CD4-positive, alpha-beta T cell treated with Interleukin-6 at 100 ng/mL for 8 hours (primary cell): ENCODE data around the gene APOL6.
"Not testable (repeated sequence)": the region's sequence is repeated elsewhere in the genome, so short reads cannot be mapped to it uniquely, and the experiment has no call there.

ENCODE experiments used
- DNase-seq: peaks from one replicate; pipeline ENCODE4 v3.0.0-alpha.2; 2020; ENCODE audit warnings: mixed read lengths, low spot score

APOL6 gene

DNA sequence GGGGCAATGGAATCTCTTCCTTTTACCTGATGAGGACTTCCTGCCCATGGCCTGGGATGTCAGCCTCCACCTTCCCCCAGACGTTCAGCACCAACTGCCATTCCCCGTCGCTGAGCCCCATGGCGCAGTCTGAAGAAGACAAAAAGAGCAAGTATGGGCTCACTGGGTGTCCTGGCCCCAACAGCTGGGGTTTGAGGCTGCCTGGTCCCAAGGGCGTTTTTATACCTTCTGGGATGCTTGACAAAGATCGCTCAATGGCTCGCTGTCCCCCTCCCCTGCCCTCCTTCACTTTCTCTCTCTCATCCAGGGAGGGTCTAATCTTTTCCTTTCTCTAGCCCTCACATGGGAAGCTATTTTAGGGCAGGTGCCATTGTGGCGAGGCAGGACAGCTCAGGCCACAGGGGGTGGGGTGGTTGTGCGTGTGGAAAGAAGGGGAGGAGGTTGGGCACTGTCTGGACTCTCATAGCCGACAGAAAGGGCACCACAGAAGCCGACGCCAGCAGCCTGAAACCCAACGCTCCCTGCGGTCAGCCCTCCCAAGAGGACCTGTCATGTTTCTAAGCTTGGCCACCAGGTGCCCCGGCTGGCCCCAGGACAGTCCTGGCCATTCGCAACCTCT, 31.0 kb upstream of the APOL6 start, which contains the start of gene MB:
Gene MB (minus strand): TSS at position 193 of the 619 bp plus-strand sequence. CDS start 72 bp downstream, at position 121.
- no peak for DNase-seq

DNA sequence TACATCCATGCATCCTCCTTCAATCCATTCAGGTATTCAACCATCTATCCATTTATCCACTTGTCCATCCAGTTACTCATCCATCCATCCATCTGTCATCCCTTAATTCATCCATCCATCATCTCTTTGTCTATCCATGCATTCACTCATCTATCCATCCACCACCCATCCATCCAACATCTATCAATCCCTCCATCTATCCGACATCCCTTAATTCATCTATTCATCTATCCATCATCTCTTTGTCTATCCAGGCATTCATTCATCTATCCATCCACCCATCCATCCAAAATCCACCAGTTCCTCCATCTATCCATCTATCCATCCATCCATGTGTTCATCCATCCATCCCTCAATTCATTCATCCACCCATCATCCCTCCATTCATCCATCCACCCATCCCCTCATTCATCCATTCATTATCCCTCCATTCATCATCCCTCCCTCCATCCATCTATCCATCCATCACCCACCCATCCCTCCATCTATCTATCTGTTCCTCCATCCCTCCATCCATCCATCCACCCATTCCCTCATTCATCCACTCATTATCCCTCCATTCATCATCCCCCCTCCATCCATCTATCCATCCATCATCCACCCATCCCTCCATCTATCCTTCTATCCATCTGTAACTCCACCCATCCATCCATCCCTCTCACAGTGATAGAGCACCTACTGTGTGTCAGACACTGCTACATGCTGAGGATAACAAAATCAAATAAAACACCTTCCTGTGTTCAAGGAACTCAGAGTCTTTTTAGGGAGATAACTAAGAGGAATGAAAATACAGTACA, 29.6 kb upstream of the APOL6 start:
- DNase-seq: no peak

DNA sequence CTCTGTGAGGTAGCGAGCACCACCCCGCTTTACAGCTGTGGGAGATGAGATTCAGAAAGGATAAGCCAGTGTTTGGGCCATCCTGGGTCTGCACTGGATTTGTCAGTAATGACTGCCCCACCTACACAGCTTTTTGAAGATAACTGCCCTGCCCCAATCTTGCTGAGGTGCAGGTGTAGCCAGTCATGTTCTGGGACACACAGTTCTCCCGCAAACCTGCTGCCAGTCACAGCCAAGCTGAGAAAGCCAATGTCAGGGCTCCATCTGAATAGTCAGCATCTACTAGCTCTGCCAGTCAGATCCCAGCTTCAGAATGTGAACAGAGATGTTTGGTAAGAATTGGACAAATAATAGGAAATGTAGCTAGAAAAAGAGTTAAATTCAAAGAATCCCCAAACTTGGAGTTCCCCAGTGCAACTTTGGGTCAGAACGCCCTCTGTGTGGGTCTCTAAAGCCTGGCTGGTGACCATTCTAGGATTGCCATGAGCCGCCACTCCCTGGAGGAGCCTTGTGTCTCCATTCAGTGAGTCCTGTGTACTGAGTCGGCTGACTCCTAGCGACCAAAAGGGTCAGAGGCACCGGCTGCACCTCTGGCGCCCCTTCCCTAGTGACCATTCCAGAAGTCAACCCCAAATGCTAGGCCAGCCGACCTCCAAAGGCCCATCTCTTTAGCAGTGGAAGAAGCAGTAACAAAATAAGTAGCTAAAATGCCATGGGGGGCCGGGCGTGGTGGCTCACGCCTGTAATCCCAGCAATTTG, 28.7 kb upstream of the APOL6 start:
- DNase-seq: no peak

DNA sequence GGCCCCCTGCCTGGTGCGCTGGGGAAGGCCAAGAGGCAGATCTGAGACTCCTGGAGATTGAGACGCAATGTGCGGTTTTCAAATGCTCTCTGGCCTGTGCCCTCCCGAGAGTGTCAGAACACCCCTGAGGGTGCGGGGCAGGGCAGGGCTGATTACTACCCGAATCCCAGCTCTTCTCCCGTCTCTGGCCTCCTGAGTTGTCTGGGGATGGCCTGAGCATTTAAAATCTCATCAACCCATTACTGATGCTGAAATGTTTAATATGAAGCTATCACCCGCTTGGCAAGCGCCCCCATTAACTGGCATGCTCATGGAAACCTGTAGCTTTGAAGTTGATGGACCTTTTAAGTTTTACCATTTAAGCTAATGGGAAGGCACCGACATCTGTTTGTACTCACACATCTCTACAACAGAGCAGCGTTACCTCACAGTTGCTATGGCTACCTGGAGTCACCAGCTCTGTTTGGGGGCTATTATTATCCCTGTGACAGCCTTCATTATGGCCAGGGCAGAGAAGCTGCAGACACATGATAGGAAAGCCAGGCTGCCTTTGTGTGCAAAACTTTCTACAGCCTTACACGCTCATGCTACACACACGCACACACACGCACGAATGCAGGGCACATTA, 27.5 kb upstream of the APOL6 start:
- no peak for DNase-seq

DNA sequence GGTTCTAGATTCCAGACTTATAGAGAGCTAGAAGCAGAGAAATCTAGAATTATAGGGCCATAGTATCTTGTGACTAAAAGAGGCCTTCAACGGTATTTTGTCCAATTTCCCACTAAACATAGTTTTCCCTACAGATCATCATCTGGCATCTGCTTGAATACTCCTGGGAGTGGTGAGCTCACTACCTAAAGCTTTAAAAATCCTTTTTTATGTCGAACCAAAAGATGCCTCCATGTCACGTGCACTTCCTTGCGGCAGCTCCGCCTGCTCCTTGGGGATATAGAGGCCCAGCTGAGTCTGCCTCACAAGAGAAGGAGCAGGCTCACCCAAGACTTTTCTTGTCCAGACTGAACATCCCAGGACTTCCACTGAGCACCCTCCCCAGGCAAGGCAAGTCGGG, 26.8 kb upstream of the APOL6 start:
- no peak for DNase-seq

DNA sequence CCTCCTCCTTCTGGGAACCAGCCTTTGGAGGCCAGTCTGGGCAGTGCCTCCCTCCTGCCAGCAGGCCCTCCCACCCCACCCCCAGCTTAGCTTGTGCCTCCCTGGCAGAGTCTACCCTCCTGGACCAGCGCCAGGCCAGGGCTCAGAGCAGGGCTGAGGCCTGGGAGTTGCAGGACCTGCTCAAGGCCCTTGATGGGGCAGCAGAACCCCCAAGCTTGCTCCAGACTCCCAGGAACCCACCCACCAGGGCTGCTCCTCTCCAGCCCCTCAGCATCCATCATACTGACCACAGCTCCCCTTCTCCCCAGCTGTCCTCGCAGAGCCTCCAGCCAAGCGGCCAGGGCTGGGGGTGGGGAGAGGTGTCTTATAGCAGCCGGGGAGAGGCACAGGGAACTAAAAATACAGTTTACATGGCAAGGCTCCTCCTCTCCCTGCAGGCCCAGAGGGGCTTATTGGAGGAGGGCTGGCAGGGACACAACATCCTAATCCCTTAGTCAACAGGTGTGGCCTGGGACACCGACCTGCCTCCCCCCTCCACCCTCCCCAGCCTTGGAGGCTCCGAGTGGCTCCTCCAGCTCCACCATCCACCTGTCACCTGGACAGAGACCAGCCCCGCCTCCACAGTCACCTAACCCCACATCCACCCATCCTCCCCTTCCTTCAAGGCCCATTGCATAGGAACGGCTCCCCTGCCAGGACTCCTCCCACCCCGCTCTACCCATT, 25.9 kb upstream of the APOL6 start:
- no peak for DNase-seq

DNA sequence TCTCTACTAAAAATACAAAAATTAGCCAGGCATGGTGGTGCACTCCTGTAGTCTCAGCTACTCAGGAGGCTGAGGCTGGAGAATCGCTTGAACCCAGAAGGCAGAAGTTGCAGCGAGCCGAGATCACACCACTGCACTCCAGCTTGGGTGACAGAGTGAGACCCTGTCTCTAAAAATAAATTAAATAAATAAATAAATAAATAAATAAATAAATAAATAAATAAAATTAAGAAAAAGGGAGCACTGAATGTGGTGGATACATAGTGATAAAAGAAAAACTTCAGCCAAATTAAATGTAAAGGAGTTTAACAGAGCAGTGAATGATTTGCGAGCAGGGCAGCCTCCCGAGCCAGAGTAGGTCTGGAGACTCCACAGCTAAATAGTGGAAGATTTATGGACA, 24.4 kb upstream of the APOL6 start:
- DNase-seq: not testable (repeated sequence)

DNA sequence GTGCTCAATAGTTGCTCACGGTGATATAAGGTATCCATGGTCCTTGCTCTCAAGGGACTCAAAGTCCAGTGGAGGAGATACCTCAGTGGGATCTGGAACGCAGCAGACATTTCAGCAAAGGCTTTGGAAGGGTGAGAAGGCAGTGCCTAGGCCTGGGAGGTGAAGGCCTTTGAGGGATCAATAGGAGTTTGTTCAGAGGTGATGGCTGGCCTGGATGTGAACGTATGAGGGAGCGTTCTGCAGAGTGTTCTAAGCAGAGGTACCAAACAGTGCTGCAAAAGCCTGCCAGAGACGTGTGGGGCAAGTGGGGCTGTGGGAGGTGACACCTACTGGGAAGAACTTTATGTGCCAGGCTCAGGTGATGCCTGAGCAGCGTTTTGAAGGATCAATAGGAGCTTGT, 23.7 kb upstream of the APOL6 start:
- DNase-seq: no peak

DNA sequence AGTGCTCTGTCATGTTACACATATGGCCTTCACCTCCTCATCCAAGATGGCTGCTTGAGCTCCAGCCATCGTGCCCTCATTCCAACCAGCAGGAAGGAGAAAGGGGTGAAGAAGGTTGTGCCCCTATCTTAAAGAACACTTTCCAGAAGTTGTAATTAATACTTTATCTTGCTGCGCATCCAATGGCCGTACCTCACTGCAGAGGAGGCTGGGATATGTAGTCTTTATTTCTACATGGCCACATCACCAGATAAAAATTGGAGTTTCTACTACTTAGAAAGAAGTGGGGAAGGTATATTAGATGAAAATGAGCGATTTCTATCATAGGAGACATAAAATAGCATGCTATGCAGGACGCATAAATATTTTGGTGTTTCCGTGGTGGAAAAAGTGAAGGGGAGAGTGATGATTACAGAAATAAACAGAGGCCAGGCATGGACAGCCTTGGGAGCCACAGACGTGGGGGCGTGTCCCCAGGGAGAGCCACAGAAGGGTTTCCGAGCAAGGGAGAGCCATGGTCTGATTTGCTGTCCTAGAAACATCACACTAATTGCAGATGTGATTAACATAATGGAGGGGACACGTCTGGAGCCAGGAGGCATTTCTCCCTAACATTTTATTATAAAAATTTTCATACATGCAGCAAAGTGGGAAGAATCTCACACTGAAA, 22.3 kb upstream of the APOL6 start:
- DNase-seq: no peak

DNA sequence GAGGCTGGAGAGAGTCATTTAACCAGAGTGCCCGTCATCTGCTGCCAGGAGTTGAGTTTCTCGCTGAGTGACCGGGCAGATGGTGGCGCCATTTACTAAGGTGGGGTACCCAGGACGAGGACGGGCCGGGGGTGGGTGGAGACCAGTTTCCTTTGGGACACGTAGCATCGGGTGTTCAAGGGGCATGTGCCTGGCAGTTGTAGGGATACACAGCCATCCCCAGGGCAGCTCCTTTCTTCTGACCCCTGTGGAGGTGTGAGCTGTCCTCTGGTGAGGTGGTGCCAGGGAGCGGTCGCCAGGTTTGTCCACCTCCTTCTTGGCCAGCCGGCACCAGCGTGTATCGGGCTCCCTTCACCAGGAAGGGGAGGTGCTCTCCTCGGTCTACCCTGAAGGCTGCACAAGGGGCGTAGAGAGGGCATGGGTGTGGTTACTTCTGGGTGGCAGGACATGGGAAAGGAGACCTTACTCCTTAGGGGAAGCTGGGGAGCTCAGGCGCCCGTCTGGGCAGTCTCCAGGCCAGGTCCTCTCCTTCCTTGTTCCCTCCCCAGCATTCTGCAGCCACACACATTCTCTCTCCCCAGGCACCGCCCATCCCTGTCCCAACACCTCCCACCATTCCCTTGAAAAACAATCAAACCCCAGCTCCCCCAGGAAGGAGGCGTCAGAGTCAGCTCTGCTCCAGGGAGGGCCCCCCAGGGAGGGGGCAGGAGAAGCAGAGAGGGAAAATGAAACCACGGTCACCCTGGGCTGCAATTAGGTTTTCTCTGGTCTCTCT, 20.8 kb upstream of the APOL6 start:
- peak; percentile 53 for DNase-seq

DNA sequence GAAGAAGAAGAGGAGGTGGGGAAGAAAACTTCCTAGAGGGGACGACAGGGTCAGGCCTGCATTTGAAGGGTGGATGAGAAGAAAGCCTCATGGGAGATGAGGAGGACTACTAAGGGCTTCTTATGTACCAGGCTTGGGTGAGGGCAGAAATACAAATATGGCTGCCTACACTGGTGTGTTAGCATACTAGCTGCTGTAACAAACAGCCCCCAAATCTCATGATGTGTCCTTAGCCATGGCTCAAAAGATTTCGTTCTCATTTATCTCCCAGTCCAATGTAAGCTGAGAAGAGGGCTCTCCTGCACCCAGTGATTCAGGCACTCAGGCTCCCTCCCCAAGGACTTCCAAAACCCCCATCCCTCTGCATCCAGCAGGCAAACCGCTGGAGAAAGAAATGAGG, 19.5 kb upstream of the APOL6 start:
- no peak for DNase-seq

DNA sequence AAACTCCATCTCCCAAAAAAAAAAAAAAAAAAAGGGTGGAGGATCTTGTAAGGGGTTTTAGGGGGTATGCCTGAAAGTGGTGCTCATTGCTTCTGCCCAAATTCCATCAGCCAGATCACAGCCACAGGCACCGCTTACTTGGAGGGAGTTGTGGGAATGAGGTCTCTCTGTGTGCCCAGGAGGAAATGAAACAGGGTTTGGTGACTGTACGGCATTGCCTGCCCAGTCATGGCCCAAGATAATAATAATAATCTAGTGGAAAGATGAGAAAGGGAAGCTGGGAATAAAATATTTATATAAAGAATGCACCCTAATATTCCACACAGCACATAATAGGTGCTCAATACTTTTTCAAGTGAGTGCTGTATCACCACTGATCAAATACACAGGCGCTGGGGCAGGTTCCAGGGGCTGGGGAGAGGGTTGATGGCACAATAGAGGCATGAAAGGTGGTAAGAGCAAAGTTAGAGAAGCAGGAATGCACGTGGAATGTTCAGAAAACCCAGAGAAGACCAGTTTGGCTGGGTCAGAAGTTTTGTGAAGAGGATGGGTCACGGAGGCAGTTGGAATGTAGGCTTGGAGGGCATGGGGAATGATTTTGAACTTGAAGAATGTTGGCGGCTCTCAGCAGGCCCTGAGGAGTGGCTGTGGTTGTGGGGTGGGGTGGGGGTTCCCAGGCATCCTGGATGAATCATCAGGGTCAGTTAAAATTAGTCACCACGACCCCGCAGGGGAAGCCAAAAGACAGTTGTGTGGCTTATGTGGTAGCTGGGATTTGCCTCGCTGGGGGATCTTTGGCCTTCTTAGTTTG, 18.6 kb upstream of the APOL6 start:
- peak; percentile 44 for DNase-seq

DNA sequence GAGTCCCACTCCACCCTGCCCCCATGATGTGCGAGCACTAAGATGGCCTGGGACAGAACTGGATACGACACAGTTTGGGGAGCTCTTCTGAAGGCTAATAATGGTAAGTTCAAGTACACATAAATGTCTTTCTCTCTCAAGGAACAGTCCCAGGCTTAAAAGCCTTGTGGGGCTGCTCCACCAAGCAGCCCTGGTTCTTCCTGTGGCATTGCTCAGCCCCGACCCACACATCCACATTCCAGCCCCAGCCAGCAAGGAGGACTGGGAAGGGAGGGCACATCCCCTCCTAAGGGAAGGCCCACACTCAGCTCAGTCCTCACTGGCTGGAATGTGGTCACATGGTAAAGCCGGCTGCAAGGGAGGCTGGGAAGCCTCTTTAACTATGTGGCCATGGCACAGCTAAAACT, 17.9 kb upstream of the APOL6 start:
- DNase-seq: no peak

DNA sequence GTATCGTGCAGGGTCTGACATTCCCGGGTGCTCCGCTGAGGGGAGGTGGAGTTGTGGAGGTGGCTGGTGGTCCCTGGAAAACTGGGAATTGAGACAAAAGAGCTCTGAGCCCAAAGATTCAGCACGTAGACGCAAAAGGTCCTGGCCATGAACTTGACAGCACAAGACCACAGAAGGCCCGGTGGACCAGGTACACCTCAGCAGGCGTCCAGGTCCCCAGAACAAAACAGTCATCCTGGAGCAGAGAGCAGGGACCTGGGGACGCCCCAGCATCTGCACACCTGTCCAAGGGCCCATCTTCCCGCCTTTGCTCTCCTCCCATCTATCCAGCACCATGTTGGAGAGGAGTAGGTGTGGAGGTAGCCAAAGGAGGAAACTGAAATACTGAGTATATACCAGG, 17.4 kb upstream of the APOL6 start:
- no peak for DNase-seq

DNA sequence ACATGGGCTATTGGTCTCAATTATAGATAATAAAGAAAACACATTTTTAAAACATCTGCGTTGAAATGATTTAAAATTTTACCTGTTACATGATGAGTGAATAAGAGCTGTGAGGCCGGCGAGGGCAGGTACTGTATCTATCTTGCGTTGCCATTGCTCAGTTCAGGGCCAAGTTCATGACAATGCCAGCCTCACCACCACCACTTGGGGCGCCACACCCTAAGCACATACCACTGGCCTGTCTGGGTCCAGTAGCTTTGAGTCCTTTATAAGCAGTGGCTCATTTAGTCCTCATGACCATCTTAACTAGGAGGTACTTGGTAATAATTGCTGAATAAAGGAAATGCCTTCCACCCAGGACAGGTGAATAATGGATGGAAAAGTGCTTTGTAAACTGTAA, 16.6 kb upstream of the APOL6 start:
- no peak for DNase-seq

DNA sequence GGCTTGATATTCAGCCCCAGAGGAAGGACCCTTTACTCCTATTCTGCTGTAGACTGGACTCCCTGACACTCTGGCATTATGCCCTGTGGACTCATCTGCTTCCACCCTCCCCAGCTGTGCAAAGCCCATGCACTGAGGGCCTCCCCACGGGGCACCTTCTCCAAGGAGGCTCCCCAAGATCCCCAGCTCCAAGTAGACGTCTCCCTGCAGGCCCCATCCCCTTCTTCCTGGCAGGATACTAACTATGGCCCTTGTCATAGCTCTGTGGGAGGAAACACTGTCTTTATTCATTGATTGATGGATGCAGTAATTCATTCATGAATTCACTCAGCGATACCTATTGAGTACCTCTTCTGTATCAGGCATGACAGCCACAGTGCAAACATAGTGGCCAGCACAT, 15.3 kb upstream of the APOL6 start:
- DNase-seq: no peak

DNA sequence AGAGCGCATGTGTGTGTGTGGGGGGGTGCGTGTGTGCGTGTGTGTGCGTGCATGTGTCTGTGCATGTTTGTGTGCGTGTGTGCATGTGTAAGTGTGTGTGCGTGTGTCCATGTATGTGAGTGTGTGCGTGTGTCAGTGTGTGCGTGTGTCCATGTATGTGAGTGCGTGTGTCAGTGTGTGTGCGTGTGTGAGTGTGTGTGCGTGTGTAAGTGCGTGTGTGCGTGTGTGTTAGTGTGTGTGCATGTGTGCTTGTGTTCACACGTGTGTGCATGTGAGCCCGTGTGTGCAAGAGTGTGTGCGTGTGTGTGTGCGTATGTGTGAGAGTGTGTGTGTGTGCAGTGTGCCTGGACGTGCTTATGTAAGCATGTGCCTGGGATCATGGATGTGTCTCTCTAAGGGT, 14.7 kb upstream of the APOL6 start:
- DNase-seq: no peak

DNA sequence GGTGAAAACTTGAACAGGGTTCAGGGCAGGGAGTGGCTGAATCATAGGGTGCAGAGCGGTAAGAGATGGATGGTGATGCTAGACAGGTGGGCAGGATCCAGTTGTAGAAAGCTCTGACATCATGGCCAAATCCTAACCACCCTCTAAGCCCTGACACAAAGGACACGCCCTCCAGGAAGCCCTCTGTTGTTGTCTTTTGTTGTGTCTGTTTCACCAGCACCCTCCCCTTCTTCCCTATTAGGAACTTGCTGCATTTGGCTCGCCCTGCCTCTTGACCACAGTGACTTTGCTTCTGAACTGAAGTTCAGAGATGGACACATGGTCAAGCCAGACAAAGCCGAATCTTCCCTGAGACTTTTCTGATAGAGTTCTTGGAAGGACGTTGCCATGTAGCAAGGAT, 14.2 kb upstream of the APOL6 start:
- DNase-seq: no peak

DNA sequence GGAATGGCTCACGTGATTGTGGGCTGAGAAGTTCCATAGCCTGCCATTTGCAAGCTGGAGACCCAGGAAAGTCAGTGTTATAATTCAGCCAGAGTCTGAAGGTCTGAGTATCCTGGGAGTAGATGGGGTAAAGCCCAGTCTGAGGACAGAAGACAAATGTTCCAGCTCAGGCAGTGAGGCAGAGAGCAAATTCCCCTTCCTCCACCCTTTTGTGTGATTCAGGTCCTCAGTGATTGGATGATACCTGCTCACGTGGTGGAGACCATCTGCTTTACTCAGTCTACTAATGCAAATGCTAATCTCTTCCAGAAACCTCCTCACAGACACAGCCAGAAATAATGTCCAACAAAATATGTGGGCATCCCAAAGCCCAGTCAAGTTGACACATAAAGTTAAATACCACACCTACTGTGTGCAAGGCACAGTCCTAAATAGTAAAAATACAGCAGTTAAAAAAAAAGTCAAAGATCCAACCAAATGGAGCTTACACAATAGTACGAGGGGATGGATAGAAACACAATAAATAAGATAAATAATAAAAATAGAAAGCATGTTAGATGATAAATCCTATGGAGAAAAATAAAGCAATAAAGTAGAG, 13.2 kb upstream of the APOL6 start:
- DNase-seq: no peak
